RPMI8226 (cell line): Measurements from ENCODE around the gene TXNL4A.

ENCODE experiments used
- DNase-seq: peaks from one replicate; pipeline ENCODE4 v3.0.0-alpha.2; 2015

The TXNL4A gene

DNA sequence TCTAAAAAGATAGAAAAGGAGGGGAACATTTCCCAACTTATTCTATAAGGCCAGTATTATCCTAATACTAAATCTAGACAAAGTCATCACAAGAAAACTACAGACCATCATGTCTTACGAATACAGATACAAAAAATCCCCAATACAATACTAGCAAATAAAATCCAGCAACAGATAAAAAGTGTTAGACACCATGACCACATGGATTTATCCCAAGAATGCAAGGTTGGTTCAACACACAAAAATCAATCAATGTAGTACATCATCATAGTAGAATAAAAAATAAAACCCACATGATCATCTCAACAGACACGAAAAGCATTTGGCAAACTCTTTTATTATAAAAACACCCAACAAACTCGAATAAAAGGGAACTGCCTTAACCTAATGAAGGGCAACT lies 55.5 kb downstream of the TXNL4A start:
- no peak for DNase-seq

DNA sequence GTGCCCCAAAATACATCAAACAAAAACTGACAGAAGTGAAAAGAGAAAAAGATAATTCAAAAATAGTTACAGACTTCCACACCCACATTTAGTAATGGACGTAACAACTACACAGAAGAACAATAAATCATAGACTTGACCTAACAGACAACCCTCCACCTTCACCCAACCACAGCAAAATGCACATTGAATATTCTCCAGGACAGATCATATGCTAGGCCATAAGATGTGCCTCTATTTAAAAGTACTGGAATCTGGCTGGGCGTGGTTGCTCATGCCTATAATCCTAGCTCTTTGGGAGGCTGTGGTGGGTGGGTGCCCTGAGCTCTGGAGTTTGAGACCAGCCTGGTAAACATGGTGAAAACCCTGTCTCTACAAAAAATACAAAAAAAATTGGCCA lies 56.9 kb downstream of the TXNL4A start:
- DNase-seq, result no peak

DNA sequence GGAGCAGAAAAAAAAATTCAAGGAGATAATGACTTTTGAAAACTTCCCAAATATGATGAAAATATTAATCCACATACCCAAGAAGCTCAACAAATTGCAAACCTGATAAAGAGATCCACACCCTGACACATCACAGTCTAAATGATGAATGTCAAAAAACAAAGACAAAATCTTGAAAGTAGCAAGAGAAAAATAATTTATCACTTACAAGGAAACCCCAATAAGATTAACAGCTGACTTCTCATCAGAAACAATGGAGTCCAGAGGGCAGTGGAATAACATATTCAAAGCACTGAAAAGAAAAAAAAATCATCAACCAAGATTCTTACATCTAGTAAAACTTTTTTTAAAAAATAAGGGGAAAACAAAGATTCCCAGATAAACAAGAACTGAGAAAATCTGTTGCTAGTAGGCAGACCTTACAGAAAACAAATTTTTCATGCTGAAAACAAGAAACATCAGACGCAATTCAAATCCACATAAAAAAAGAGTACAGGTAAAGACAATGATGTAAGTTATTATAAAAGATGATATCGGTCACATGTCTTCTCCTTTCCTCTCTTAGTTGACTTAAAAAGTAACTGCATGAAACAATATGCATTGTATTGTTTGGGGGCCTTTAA lies 58.2 kb downstream of the TXNL4A start:
- DNase-seq, result no peak

DNA sequence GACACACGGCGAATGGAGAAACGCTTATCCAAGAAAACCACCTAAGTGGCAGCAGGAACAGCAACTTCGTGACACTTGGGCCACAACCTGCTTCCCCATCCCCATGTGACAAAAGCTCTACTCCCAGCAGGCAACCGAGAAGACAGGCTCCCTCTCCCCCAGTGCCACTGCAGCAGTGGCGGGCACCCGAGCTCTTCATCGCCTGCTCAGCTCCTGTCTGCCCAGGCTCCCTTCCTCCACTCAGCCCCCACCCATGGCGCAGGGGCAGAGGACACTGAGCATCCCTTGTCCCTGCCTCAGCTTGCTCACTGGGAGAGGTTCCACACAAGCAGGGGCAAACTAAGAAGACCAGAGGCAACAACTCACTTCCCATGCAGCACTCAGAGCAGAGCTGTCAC lies 59.8 kb downstream of the TXNL4A start:
- no peak for DNase-seq

DNA sequence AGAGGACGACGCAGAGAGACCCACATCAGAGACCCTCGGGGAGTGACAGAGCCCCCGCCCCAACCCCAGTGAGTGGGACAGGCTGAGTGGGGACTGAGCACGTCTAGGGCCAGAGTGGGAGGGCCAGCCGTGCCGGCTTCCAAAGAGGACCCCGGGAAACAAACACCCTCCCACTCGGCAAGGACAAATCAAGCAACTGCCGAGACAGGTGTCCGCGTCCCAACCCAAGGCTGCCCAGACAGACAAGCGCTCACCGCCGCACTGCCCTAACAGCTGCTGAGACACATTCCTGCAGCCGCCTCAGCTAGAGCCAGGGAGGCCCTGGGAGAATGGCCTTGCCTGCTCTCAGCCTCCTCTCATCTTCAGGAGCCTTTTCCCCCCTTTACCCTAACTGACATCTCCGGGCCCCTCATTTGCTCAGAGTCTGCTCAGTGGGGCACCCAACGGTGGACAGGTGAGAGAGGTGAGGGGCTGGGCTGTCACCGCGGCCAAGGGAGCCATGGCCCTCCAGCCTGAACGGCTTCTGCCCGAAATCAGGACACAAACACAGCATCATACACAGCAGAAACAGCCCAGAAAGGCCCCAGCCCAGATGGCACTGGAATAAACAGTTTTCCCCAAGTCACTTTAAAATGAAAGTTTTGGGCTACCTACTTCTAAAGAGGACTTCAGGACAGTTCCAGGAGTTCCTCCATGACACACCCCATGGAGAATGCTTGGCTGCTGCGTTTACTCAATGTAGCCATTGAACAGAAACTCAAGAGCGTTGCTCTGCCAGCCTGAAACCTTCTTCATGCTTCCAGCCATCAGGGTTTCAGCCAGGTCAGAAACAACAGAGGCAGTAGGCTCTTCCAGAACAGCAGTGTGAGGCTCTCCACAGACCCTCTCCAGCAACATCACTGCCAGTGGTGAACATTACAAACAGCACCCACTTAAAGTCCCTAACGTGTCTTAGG lies 60.5 kb downstream of the TXNL4A start:
- DNase-seq, result no peak

DNA sequence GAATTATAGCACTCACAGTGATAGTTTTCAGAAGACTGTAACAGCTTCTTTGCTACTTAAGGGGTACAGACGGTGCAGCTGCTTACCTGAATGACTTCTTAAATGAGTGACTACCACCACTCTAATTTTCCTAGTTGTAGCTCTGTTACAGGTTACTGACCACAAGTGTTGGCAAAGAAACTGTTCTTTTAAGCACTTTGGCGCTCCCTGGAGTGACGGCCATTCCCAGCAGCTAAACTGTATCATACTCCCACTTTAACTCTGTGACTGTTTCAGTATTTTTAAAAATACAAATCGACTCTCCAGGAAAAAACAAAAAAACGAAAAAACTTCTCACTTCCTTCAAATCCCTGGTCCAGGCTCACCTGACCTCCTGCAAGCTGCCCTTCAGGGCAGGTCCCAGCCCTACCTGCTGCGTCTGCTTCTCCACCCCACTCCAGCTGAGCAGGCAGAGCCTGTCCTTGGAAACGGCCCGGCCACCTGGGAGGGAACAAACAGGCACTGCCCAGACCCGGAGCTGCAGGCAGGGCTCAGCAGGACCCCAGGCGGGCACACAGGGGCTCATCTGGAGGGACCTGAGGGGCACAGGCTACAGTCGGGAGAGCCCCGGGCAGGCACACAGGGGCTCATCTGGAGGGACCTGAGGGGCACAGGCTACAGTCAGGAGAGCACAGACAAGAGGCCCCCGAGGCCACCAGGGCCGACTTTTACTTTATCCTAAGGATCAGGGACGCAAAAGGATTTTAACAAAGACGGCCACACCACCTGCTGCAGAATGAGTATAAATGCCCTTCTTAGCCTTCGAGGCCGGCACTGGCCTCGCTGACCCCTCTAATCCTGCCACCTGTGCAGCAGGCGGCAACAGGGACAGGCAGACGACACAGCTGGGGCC lies 61.4 kb downstream of the TXNL4A start:
- DNase-seq, result no peak

DNA sequence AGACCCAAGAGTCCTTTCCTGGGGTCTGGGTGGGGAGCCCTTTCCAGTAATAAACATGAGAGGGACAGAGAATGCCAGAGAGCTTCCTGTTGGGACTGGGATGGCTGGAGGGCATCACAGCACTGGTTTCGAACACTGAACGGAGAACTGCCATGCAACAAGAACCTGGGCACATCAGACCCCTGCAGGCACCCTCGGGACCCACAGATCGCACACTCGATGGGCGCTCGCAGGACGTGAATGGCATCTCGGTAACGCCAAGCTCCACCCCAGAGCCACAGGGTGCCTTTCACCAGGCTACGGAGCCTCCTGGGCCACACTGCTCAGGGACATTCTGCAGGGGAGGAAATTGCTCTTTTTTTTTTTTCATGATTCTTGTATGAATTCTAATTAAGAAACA lies 62.1 kb downstream of the TXNL4A start:
- no peak for DNase-seq

DNA sequence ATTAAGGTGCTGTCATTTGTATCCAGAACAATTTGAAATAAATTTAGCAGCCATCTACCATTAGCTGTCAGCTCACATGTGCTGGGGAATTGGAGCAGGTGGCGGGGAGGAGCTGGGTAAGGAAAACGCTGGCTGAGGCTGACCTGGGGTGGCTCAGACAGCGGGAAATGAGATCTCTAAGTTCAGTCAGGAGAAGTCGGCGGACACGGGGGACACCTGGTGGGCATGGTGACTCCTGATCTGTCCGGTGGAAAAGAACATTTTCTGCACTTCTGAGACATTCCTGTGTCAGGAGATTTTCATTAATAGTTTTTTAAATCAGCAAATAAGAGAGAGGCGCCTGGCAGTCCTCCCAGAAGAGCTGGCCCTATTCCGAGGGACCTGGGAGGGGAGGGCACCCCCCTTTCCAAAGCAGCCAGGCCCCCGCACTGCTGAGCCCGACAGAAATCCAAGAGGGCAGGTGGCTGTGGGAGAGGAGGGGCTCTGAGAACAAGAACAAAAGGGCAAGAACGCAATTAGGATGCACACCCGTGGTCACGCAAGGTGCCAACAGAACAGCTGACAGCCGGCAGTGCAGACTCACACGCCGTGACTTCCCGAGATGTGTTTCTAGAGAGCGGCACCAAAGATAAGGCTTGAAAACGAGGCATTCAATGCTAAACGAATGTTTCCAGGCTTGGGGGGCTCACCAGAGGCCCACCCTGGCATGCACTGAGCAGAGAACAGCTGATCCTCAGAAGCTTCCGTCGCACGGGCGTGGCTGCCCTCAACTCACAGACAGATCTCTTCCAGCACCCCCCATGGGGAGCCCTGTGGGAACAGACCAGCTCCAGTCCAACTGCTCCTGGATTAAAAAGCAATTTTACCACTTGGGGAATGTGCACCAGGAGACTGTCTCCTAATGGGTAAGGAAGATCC lies 63.3 kb downstream of the TXNL4A start:
- DNase-seq, result no peak

DNA sequence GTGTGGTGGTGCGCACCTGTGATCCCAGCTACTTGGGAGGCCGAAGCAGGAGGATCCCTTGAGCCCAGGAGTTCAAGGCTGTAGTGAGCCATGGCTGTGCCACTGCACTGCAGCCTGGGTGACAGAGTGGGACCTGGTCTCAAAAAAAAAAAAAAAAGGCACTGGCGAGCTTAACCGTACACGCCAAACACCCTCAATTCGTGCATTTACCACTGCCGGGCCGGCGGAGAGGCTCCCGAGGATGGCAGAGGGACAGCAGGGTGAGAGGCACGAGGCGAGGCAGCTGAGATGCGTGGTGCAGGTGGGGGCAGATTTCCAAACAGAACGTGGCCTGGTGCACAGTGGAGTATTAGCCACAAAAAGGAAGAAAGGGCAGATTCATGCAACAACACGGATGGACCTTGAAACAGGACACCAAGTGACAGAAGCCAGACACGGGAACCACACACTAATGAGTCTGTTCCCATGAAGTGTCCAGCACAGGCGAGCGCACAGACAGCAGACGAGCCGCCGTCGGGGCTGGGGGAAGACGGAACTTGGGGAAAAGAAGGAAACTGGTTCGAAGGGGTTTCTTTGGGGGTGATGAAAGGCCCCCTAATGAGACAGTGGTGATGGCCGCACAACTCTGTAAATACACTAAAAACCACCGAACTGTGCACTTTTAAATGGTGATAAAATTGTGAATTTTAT lies 64.3 kb downstream of the TXNL4A start:
- DNase-seq, result no peak

DNA sequence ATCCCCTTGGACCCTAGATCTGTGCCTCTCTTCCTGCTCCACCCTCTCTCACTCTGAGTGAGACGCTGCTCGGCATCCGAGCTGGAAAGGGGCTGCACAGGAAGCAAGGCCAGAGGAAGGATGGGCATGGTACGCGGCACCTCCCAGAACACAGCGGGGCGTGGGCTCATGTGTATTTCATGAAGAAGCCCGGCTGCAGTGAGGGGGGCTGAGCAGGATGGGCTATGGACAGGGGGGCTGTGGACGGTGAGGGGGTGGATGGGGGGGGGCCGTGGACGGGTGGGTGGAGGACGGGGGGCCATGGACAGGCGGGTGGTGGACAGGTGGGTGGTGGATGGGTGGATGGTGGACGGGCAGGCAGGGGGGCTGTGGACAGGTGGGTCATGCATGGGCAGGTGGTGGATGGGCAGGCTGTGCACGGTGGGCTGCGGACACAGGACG lies 65.4 kb downstream of the TXNL4A start:
- DNase-seq, result no peak

DNA sequence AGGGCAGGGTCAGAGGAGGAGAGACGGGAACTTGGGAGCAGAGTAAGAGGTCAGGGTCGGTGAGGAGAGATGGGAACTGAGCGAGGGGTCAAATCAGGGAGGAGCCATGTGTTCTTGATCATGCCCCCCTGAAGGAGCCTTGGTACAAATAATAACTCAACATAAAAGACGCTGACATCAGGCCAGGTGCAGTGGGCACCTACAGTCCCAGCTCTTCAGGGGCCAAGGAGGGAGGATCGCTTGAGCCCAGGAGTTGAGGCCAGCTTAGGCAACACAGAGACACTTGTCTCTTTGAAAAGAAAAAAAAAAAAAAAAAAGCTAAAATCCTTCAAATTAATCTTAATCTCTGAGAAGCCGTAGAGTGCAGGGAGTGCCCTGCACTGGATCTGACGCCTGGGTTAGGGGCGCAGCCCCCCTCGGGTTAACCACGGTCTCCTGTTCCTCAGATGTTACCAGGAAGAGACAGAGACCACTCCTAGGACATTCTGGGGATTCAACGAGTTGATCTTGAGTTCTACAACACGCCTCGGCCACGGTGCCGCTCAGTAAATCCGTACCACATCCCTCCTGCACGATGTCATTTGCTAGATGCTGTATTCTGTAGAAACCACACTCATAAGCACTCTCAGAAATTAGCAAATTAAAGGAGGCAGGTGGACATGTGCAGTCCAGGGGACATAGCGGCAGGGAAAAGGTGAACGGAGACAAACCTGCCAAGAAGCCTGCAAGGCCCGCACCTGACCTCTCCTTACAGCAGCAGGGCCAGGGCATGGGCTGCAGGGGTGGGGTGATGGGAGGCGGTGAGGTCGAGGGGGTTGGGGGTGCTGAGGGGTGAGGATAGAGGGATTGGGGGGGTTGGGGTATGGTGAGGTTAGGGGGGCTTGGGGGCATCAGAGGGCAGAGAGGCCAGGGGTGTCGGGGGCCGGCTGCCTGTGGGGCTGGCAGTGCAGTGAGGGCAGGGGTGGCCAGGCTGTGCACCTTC lies 66.1 kb downstream of the TXNL4A start:
- no peak for DNase-seq
